ACC112 (cell line): ENCODE results near the gene DEPDC5.

ENCODE experiments used
- H2AFZ ChIP-seq: fragments of 200-600 bp; sonication (generic); one replicate; pipeline ENCODE4 v1.6.0; 2017; ENCODE audit warnings: antibody characterized with exemption, low read length; ENCODE audit not compliant: unreplicated experiment
- H3K27ac ChIP-seq: fragments of 200-600 bp; sonication (generic); 2 replicates; pipeline ENCODE4 v1.5.1; 2014; ENCODE audit warnings: low read depth, mild to moderate bottlenecking, antibody characterized with exemption, low read length, moderate library complexity
- H3K27me3 ChIP-seq: fragments of 200-600 bp; sonication (generic); 2 replicates; pipeline ENCODE4 v1.6.1; 2014; ENCODE audit warnings: mild to moderate bottlenecking, antibody characterized with exemption, low read length, moderate library complexity, mixed read lengths; ENCODE audit not compliant: insufficient read depth
- H3K36me3 ChIP-seq: fragments of 200-600 bp; sonication (generic); 2 replicates; pipeline ENCODE4 v1.6.1; 2016; ENCODE audit warnings: mild to moderate bottlenecking, antibody characterized with exemption, low read length, moderate library complexity, mixed read lengths; ENCODE audit not compliant: insufficient read depth
- H3K4me1 ChIP-seq: fragments of 200-600 bp; sonication (generic); one replicate; pipeline ENCODE4 v1.6.1; 2016; ENCODE audit warnings: low read length, mixed read lengths; ENCODE audit not compliant: insufficient read depth, unreplicated experiment, control insufficient read depth
- H3K4me3 ChIP-seq: fragments of 200-600 bp; sonication (generic); 2 replicates; pipeline ENCODE4 v1.5.1; 2014; ENCODE audit warnings: mild to moderate bottlenecking, low read depth, low read length
- H3K79me2 ChIP-seq: fragments of 200-600 bp; sonication (generic); one replicate; pipeline ENCODE4 v1.6.0; 2016; ENCODE audit warnings: low read length; ENCODE audit not compliant: control insufficient read depth, unreplicated experiment, insufficient read depth

The DEPDC5 gene

GRCh38 chr22:31905356-31905755 lies 151.5 kb downstream of the DEPDC5 start:
- no peaks in the 10 kb centered on the region for H3K27me3 ChIP-seq
- no peak overlapping the region for H3K4me3 ChIP-seq
- H3K4me1 ChIP-seq = no peaks in the 10 kb centered on the region
- H3K79me2 ChIP-seq = no peaks in the 10 kb centered on the region
- H3K27ac ChIP-seq = no peak overlapping the region
- H3K36me3 ChIP-seq = no peaks in the 10 kb centered on the region
- no peak overlapping the region for H2AFZ ChIP-seq

GRCh38 chr22:31906086-31906485 lies 152.3 kb downstream of the DEPDC5 start:
- Histone ChIP-seq H3K27me3 (no peaks in the 10 kb centered on the region), H3K4me3 (no peak overlapping the region), H3K36me3 (no peaks in the 10 kb centered on the region), H2AFZ (no peak overlapping the region), H3K79me2 (no peaks in the 10 kb centered on the region), H3K27ac (no peak overlapping the region), H3K4me1 (no peaks in the 10 kb centered on the region)

GRCh38 chr22:31906569-31906968 lies 152.8 kb downstream of the DEPDC5 start:
- Histone ChIP-seq H3K4me3 (no peak overlapping the region), H3K4me1 (peaks cover 3% of the 10 kb centered on the region), H3K27ac (no peak overlapping the region), H3K27me3 (no peaks in the 10 kb centered on the region), H2AFZ (no peak overlapping the region), H3K36me3 (no peaks in the 10 kb centered on the region), H3K79me2 (no peaks in the 10 kb centered on the region)

GRCh38 chr22:31909977-31910376 lies 156.2 kb downstream of the DEPDC5 start:
- no peaks in the 10 kb centered on the region for H3K27me3 ChIP-seq
- H3K4me3 ChIP-seq = no peak overlapping the region
- no peak overlapping the region for H3K27ac ChIP-seq
- no peaks in the 10 kb centered on the region for H3K79me2 ChIP-seq
- peaks cover 11% of the 10 kb centered on the region for H3K4me1 ChIP-seq
- H3K36me3 ChIP-seq = no peaks in the 10 kb centered on the region
- H2AFZ ChIP-seq = no peak overlapping the region

- Histone ChIP-seq H2AFZ (no peak overlapping the region), H3K27me3 (no peaks in the 10 kb centered on the region), H3K36me3 (no peaks in the 10 kb centered on the region), H3K79me2 (no peaks in the 10 kb centered on the region), H3K4me1 (peaks cover 11% of the 10 kb centered on the region), H3K27ac (peak overlapping the region; percentile 29; the same call in 1 of the 2 replicates), H3K4me3 (no peak overlapping the region)
Measured at GRCh38 chr22:31911565-31912406, 158.0 kb downstream of the DEPDC5 start.

GRCh38 chr22:31912407-31912743 lies 158.6 kb downstream of the DEPDC5 start:
- H3K36me3 ChIP-seq = no peaks in the 10 kb centered on the region
- H3K27ac ChIP-seq = peak overlapping the region; percentile 29; the same call in 1 of the 2 replicates
- H3K4me1 ChIP-seq = peaks cover 11% of the 10 kb centered on the region
- H3K27me3 ChIP-seq = no peaks in the 10 kb centered on the region
- H3K4me3 ChIP-seq = no peak overlapping the region
- H3K79me2 ChIP-seq = no peaks in the 10 kb centered on the region
- no peak overlapping the region for H2AFZ ChIP-seq

GRCh38 chr22:31915586-31915985 lies 161.8 kb downstream of the DEPDC5 start:
- Histone ChIP-seq H3K4me3 (no peak overlapping the region), H3K27me3 (no peaks in the 10 kb centered on the region), H2AFZ (no peak overlapping the region), H3K27ac (no peak overlapping the region), H3K4me1 (peaks cover 11% of the 10 kb centered on the region), H3K79me2 (no peaks in the 10 kb centered on the region), H3K36me3 (no peaks in the 10 kb centered on the region)

GRCh38 chr22:31917227-31917921 lies 163.6 kb downstream of the DEPDC5 start:
- Histone ChIP-seq H2AFZ (no peak overlapping the region), H3K27me3 (no peaks in the 10 kb centered on the region), H3K79me2 (no peaks in the 10 kb centered on the region), H3K4me1 (peaks cover 3% of the 10 kb centered on the region), H3K27ac (no peak overlapping the region), H3K36me3 (no peaks in the 10 kb centered on the region), H3K4me3 (no peak overlapping the region)

GRCh38 chr22:31919730-31920129 lies 165.9 kb downstream of the DEPDC5 start:
- H2AFZ ChIP-seq = no peak overlapping the region
- H3K27ac ChIP-seq = no peak overlapping the region
- peaks cover 3% of the 10 kb centered on the region for H3K4me1 ChIP-seq
- H3K4me3 ChIP-seq = no peak overlapping the region
- no peaks in the 10 kb centered on the region for H3K36me3 ChIP-seq
- H3K79me2 ChIP-seq = no peaks in the 10 kb centered on the region
- H3K27me3 ChIP-seq = no peaks in the 10 kb centered on the region

- Histone ChIP-seq H3K27me3 (no peaks in the 10 kb centered on the region), H3K4me1 (peaks cover 3% of the 10 kb centered on the region), H3K36me3 (no peaks in the 10 kb centered on the region), H2AFZ (no peak overlapping the region), H3K27ac (no peak overlapping the region), H3K79me2 (no peaks in the 10 kb centered on the region), H3K4me3 (no peak overlapping the region)
Measured at GRCh38 chr22:31920306-31920705, 166.5 kb downstream of the DEPDC5 start.

- no peak overlapping the region for H3K4me3 ChIP-seq
- no peaks in the 10 kb centered on the region for H3K36me3 ChIP-seq
- H3K27me3 ChIP-seq = no peaks in the 10 kb centered on the region
- no peak overlapping the region for H2AFZ ChIP-seq
- no peaks in the 10 kb centered on the region for H3K79me2 ChIP-seq
- H3K4me1 ChIP-seq = peaks cover 3% of the 10 kb centered on the region
- H3K27ac ChIP-seq = no peak overlapping the region
Measured at GRCh38 chr22:31921106-31921505, 167.3 kb downstream of the DEPDC5 start.
